ENCODE results near the gene DOCK9.

Gene DOCK9

DNA sequence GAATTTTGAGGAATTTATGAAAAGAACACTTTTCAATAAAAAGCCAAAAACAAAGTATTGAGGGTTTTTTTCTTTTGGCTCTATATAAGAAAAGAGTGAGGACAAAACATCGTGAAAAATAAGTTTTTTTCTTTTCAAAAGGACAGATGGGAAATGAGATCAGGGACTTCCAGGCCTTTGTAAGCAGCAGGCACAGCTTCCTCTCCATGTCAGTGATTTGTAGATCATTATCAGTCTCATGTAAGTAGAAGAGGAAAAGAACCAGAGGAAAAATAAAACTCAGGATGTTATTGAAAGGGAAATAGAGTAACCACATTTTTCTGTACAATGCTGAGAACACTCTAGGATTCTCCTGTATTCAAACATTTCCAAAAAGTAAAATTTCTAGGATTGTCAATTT is 29.9 kb downstream of the DOCK9 start:
- DNase-seq (ENCODE audit: low read depth) = no peak

DNA sequence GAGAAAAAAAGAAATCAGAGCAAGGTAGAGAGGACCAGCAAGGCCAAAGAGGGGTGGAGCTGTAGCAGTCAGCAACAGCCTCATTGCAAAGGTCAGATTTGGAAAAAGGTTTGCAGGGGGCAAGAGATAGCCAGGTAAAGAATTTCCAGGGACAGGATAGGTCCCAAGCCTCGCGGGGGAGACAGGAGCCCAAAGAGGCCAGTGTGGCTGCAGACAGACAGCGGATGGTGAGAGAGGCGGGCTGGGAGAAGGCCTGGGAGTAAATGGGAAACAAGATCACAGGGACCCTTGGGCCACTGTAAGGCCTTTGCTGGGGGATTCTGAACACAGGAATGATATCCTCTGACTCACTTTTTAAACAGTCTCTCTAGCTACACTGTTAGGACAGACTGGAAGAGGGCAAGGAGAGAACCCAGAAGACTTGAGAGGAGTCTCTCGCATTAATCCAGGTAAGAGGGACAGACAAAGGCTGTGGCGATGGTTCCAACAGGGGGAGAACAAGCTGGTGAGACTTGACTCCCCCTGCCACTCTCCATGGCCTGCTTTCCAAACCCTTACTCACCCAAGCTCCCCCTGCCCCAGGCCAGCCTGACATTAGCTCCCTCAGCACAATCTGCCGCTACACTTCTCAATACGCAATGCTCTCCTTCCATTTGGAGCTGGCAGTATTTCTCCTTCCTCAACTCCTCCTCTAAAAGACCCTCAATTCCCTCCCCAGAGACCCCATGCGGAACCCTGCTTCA is 31.8 kb downstream of the DOCK9 start:
- DNase-seq (ENCODE audit: low read depth) = no peak

DNA sequence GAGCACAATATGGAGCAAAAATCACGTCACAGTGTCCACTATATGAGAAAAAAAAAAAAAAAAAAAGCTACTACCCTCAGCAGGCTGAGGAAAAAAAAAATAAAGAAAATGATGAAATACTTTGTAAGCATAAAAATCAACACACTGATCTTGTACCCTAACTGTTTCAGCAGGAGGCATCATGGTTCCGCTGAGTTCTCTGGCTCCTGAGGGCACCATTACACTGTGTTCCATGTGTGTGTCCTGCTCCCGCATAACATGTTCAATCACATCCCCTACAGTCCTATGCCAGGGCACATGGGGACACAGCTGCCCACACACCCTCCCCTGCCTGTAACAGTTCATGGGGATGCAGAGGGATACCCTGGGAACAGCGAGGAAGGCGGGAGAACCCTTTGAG is 33.5 kb downstream of the DOCK9 start:
- no peak for DNase-seq (ENCODE audit: low read depth)

DNA sequence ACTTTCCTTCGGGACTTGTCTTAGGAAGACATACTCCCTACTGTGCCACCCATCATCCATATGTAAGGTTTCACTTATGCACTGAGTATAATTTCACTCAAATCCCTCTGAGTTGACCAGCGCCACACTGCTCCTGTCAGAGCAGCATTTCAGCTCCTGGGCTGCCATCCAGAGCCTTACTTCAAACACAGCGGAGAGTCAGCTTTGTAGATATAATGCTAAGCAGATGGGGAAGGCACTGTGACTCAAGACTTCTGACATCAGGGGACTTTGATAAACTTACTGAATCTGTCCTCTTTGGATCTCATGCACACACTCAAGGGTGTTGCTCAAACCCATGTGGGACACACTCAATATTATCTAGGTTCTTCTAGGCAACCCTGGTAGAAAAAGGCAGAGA is 34.9 kb downstream of the DOCK9 start:
- no peak for DNase-seq (ENCODE audit: low read depth)

DNA sequence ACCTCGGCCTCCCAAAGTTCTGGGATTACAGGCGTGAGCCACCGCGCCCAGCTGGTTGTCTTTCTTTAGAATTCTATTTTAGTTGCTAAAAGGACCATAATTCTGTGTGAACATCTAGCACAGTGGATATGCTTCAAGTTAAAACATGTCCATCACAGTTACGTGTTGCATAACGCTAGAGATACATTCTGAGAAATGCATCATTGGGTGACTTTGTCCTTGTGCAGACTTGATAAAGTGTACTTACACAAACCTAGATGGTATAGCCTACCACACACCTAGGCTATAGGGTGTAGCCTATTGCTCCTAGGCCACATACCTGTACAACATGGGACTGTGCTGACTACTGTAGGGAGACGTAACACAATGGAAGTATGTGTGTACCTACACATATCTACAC is 35.4 kb downstream of the DOCK9 start:
- no peak for DNase-seq (ENCODE audit: low read depth)

DNA sequence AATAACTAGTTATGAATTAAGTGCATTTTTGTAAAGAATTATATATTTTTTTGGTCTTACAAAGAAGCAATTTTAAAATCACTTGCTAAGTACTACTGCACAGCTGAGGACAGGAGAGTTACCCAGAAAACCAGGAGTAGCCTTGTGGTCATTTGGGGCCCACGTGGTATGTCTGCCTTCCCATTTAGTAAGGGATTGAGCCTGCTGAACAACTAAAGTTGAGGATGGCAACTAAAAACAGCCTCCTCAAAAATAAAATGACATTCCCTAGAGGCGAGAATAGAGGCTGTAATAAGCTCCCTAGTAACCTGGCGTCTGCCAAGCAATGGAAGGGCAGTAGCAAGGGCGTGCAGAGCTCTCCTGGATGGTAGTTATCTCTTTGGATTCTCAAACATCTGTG is 36.3 kb downstream of the DOCK9 start:
- DNase-seq (ENCODE audit: low read depth) = no peak

DNA sequence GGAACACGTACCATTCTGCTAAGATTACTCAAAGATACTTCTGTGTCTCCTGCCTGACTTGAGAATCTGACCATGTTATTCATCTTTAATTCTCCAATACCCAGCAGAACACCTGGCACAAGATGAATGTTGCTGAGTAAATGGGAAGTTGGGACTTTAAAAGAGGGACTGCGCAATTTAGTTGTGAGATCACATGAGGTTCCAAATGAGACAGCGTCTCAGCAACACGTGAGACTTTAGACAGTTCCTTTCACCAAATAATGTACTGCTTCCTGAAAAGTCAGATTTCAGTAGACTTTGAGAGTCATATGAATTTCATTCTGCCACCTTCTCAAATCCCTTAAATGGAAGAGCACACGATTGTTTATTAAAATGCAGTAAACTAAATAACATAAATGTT is 36.7 kb downstream of the DOCK9 start:
- DNase-seq (ENCODE audit: low read depth) = no peak

DNA sequence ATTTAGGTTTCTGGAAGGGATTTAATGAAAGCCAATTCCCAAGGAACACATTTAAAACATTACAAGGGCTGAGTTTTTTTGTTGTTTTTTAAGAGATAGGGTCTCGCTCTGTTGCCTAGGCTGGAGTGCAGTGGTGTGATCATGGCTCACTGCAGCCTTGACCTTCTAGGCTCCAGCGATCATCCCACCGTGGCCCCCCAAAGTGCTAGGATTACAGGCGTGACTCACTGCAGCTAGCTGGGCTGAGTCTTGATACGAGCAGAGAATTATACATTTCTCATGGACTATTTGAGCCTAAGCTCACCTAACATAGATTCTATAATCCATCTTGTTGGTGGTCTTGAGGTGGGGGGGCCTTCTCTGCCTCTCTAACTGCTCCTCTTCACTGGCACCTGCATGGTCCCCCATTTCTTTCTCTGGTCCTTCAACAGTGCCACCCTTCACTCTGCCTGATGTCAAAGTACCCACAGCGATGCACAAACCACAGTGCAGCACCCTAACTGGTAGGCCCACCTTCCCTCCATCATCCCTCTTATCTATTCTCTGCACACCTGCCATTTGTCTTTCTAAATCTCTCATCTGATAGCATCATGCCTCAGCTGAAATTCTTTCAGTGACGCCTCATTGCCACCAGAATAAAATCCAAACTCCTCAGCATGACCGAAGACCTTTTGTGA is 37.4 kb downstream of the DOCK9 start:
- no peak for DNase-seq (ENCODE audit: low read depth)

DNA sequence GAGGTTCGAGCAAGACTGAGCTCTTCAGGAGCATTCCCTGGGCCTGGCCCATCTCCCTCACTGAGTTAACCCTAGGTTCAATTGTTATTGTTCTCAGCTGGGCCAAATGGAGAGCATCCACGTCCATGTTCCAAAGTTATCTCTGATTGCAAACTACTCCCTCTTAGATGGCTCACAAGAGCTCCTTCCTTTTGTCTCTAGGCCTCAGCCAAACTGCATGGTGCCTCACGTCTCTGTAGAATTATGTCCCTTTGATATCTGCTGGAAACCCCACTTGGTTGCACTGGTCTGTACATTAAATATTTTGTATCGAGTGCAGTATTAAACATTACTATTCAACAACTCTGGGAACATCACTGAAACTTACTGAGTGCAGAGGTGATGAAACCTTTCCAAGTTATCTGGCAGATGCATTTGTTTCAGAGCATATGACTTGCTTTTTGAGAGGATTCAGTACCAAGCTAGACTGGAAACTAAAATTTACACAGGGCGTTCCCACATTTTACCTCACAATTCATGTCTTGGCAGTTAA is 38.1 kb downstream of the DOCK9 start:
- DNase-seq (ENCODE audit: low read depth) = no peak

DNA sequence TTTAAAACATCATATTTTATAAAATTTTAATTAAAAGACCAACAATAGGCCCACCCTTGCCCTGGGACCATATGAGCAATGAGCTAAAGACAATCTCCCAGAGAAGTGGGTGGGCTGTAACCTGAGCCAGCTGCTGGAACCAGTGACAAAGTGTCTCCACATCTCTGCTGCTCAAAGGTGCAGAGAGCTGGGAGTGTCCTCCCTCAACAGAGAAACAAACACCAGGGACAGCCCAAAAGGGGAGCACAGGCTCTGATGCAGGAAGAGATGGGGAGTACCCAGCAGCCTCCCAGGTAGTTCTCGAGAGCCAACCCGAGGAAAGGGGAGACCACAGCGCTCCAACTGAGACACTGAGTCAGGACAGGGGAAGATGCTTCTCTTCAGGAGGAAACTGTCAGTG is 39.1 kb downstream of the DOCK9 start:
- DNase-seq (ENCODE audit: low read depth) = no peak

DNA sequence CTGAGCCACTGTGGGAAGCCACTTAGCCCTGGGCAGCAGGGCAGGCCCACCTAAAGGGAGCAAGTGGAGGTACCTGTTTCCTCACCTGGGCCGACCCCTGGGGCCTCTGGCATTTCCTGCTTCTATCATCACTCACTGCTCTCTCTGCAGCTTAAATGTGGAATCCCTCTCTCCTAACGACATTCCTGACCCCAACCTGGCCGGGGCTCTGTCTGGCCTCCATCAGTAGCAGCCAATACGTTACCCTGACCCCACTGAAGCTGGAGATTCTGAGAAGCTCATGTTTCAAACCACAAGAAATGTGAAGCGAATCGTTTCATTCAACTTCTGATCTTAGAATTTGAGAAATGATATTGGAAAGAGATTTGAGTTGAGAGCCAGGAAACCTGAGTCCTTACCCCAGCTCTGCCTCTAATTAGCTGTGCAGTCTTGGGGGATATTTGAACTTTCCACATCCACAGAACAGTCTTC is 39.9 kb downstream of the DOCK9 start:
- DNase-seq (ENCODE audit: low read depth) = no peak

DNA sequence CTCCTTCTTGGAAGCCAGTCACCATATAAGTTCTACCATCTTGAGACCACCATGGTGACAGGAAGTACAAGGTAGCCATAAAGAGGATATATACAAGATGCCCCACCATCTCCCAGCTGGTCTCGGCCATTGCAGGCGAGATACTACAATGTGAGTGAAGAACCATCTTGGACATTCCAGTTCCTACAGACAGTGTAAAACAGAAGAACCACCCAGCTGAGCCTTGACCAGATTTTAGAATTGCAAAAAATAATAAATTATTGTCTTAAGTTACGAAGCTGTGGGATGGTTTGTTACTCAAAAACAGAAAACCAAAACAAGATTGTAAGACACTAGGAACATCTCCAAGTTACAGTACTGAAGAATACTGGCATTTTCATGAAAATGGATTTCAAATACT is 43.6 kb downstream of the DOCK9 start:
- no peak for DNase-seq (ENCODE audit: low read depth)

DNA sequence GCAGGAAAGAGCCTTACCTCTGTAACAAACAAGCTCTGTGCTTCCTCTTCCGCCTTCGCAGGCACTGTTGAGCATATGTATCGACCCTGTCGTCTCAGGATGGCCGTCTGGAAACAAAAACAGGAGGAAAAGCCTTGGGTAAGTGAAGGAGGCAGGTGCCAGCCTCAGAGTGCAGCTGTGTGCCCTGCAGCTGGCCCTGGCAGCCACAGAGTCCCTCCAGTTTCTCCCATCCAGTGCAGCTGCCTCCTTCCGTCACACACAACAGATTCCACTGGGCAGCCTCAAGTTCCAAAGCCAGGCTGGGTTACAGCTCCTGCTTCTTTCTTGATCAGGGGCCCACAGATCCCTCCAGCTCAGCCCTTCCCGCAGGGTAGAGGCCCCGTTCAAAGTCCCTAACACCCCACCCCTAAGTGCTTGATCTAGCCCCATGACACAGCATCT is 47.7 kb downstream of the DOCK9 start:
- DNase-seq (ENCODE audit: low read depth) = no peak

DNA sequence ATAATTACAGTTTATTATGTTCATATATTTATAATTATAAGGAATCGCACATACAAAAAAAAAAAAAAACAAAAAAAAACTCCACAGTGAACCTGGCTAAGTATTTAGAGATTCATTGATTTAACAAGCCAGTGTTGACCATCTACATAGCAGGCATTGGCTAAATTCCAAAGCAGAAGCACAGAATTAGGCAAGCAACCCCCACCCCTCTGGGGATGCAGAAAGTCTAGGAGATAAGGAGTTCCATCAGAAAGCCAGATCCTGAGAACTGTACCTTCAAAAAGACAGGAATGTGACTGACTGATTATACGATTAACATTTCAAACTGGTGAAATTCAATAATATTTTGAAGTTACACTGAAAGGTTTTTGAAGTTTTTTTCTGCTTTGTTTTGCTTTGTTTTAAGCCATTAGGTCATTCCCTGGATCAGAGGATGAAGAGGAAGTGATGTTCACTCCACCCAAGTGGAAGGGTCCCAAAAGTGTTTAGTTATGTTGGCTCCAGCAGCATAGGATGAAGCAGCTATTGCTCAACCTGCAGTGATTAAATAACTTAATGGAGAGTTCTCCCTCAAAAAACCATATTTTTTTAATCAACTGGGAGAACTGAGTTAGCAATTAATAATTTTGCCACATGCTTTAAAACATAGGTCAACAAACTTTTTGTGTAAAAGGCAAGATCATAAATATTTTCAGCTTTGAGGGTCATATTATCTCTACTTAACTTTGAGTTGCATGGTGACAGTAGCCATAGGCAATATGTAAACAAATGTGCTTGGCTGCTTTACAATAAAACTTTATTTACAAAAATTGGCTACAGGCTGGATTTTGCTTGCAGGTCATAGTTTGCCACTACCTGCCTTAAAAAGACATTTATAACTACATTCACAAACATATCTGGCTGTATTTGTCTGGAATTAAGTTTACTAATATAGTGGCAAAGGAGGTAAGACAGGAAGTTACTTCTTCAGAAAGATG is 49.6 kb downstream of the DOCK9 start:
- DNase-seq (ENCODE audit: low read depth) = no peak

DNA sequence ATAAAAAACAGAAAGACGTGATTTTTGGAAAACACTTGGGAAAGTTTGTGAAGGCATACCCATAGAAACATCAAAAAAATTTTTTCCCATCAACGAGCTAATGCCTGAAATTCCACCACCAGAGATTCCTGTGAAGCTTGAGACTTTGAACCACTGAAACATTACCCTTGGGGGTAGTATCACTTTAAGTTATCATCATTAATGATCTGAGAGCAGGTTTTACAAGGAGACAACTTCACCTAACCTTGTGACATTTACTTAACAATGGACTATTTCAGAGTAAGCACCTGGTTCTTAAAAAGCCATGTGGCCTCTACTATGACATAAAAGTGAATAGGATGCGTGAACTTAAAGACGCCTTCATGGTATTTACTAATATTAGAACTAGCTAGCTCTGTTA is 51.9 kb downstream of the DOCK9 start:
- no peak for DNase-seq (ENCODE audit: low read depth)

DNA sequence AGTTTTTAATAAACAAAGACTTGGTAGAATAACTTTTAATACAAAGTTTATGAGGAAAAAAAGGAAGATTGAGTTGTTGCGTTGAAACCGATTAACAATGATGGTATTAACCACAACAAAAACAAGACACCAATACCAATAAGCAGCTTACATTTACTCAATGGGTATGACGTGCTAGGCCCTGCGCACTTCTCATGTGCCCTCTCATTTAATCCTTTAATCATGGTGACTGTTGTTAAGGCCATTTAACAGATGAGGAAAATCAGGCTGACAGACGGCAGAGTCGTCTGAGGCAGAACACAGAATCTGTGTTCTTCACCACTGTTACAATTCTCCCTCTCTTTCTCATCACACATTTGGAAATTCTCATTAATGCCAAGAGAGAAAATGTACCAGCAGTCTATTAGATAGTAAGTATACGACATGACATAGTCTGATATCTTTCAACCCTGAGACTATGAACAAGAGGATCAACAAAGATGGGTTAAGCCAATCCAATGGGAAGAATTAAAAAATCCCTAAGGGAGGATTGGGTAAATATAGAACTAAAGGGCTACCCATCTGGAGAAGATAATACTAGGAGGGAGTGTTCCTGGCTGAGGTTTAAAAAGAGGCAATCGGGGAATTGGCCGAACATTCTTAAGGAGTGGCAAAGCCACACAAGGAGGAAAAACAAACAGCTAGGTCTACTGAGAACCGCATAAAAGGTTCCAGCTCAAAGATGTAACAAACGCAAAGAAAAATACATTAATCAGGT is 54.0 kb downstream of the DOCK9 start:
- no peak for DNase-seq (ENCODE audit: low read depth)

DNA sequence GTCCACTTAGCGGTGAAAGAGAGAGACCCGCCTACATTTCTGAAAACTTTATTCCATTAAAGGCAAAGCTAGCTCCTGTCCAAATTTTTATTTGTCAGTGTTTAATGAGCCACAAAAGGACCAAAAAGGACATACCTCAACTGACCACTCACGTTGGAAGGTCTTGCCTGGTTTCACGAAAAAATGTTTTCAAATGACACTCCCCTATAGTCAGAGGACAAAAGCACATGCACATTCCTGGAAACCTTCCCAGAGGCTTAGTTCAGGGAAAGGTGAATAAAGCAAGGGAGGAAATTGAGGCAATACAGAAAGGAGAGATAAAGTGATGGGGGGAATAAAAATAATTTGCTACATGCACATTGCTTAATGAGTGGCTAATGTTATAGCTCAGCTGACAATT is 55.6 kb downstream of the DOCK9 start:
- no peak for DNase-seq (ENCODE audit: low read depth)

DNA sequence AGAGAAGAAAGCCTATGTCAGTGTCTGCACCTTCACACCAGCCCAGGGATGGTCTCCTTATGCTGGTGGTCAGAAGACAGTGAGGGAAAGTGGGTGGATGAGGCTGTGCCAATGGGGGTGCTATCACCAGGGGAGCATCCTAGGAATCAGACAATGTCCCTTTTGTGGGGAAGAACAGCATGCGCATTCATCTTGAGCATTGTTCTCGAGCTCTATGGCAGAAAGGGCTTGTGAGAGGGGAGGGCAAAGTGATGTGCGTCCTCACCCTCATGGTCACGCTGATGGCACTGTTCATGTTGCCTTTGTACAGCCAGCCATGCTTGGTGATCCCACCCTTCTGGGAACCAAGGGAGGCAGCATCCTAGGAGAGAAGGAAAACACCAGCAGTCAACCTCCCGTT is 56.1 kb downstream of the DOCK9 start:
- no peak for DNase-seq (ENCODE audit: low read depth)

DNA sequence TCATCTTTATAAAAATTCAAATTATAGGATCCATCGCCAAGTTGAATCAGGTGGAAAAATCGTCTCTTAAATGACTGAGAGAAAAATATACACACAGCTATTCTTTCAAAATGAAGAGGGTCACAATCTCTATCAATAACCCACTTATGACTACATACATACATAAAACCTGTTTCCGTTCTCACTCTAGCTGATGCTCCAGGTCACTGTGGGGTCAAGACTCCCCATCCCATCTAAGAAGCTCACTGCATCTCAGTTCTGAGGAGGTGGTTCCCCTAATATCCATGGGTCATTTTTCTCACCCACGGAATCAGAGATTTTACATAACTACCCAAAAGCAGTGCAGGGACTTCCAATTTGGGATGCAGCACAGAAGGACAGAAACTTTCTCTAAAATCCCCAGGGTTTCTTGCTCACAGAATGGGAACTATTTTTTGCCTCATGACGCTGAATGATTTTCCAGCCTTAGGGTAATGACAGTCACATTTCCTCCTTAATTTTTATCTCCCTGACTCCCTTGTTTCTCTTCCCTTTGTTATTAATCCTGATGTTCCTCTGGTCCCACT is 56.8 kb downstream of the DOCK9 start:
- no peak for DNase-seq (ENCODE audit: low read depth)

DNA sequence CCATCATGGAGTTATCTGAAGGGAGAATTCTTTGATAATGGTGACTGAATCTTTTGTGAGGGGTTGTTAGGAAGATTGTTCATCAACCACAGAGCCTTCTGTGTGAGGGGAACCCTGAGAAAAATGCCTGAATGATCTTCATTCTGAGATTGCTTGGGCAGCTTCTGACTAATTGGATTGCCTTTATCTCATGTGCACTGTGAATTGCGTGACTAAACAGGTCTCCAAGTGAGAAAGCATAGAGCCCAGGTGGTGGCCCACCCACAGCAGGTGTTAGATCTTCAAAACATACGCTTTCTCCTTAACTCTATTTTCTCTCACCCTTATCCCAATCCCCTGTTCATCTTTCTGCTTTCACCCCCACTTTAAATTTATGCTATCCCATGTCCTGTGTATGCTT is 58.3 kb downstream of the DOCK9 start:
- DNase-seq (ENCODE audit: low read depth) = no peak

DNA sequence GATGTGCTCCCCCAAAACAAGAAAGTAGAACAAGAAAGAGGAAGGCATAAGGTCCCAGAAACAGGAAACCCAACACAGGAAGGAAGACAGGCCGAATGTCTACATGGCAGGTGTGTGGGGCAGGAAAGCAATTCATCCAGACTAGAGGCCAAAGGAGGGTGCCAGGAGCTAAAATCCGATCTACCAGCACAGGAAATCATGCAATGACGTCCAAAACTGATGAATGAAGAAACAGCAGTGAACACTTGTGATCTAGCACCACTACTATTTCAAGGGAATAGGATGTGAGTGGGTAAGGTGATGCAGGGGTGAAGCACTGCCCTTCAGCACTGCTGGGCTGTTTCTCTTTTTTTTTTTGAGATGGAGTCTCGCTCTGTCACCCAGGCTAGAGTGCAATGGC is 59.1 kb downstream of the DOCK9 start:
- DNase-seq (ENCODE audit: low read depth) = no peak
